ENCODE measurements around the gene NTHL1.
A peak's percentile ranks its signal among the peaks of the same experiment; 100 is the strongest.

NTHL1 gene

DNA sequence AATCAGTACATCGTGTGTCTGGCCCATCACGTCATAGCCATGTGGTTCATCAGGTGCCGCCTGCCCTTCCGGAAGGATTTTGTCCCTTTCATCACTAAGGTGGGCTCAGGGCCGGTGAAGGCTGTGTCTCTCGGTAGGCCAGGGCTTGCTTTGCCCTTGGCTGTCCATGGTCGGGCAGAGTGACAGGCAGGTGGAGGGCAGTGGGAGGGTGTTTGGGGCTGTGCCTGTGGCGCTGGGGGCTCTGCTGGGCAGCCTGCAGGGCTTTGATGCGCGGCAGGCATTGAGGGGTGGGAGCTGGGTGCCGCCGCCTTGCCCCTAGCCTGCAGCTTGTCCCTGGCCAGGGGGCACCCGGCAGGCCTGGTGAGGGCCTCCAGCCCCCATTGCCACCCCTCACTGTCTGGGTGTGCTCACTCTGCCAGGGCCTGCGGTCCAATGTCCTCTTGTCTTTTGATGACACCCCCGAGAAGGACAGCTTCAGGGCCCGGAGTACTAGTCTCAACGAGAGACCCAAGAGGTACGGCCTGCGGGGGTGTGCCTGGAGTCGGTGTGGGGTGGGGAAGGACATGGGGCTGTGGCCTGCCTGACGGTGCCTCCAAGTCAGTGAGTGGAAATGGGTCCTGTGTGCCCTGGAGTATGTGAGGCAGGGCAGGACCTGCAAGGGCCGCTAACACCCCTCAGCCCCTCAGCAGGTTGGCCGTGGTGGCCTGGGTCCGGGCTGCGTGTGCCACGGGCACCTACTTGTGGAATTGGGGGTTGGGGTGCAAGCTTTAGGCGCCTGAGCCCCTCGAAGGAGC is 28.6 kb upstream of the NTHL1 start:
- H3K36me3 ChIP-seq (ENCODE audit: insufficient read depth, low read length): peaks cover 81% of the 10 kb centered on the region
- ATAC-seq (ENCODE audit: insufficient read depth, low read depth): no peak

DNA sequence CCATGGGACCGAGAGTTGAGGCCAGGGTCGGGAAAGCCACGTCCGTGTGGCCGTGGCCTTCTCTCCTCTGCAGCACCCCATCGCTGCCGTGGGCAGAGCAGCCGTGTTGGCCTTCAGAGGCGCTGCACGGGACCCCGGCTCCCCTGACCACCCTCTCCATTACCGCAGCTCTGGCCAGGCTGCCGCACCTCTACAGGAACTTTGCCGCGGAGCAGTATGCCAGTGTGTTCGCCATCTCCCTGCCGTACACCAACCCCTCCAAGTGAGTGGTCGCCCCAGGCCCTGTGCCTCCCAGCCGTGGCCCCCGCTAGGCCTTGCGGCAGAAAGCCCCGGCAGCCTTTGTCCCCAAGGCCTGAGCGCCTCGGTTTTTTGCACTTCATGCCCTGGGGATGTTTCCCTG is 28.0 kb upstream of the NTHL1 start:
- Histone ChIP-seq H3K9ac (ENCODE audit: low read depth, low read length) (no peak overlapping the region), H3K9me3 (ENCODE audit: insufficient read depth, low read length, severe bottlenecking) (no peaks in the 10 kb centered on the region), H3K27ac (ENCODE audit: low read length) (no peak overlapping the region), H3K79me2 (ENCODE audit: insufficient read depth, low read length) (no peaks in the 10 kb centered on the region), H3K27me3 (ENCODE audit: insufficient read depth, low read length, poor library complexity) (no peaks in the 10 kb centered on the region), H4K20me1 (ENCODE audit: insufficient read depth, low read length) (no peaks in the 10 kb centered on the region; the same call in 1 of the 2 replicates), H3K4me2 (ENCODE audit: insufficient read depth, low read length) (no peak overlapping the region), H3K4me3 (ENCODE audit: low read depth in 1 of 2, low read length in 2 of 2) (no peak overlapping the region), H3K4me1 (ENCODE audit: insufficient read depth, low read length) (no peaks in the 10 kb centered on the region), H3K36me3 (ENCODE audit: insufficient read depth, low read length) (peaks cover 80% of the 10 kb centered on the region), H2AFZ (ENCODE audit: low read depth, low read length) (no peak overlapping the region)
- DNase-seq (no peak), ATAC-seq (ENCODE audit: insufficient read depth, low read depth) (0 out of 3 replicates have a peak, but pooled peaks have one; percentile 22)
- no peak for TF ChIP-seq EZH2 (IDR thresholded peaks at IDR 0.05; ENCODE audit: borderline replicate concordance, low read depth, low read length, severe bottlenecking)
- TF ChIP-seq, protein P1, sequence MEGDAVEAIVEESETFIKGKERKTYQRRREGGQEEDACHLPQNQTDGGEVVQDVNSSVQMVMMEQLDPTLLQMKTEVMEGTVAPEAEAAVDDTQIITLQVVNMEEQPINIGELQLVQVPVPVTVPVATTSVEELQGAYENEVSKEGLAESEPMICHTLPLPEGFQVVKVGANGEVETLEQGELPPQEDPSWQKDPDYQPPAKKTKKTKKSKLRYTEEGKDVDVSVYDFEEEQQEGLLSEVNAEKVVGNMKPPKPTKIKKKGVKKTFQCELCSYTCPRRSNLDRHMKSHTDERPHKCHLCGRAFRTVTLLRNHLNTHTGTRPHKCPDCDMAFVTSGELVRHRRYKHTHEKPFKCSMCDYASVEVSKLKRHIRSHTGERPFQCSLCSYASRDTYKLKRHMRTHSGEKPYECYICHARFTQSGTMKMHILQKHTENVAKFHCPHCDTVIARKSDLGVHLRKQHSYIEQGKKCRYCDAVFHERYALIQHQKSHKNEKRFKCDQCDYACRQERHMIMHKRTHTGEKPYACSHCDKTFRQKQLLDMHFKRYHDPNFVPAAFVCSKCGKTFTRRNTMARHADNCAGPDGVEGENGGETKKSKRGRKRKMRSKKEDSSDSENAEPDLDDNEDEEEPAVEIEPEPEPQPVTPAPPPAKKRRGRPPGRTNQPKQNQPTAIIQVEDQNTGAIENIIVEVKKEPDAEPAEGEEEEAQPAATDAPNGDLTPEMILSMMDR (IDR thresholded peaks at IDR 0.05; ENCODE audit: borderline replicate concordance, extremely low read depth, low read length, poor library complexity, severe bottlenecking): no peak

More for the DNA sequence above, 28.6 kb upstream of the NTHL1 start:
- no peak overlapping the region for H3K4me2 ChIP-seq (ENCODE audit: insufficient read depth, low read length)
- no peaks in the 10 kb centered on the region for H3K4me1 ChIP-seq (ENCODE audit: insufficient read depth, low read length)
- H3K79me2 ChIP-seq (ENCODE audit: insufficient read depth, low read length): no peaks in the 10 kb centered on the region
- no peak overlapping the region for H3K27ac ChIP-seq (ENCODE audit: low read length)
- H3K9me3 ChIP-seq (ENCODE audit: insufficient read depth, low read length, severe bottlenecking): no peaks in the 10 kb centered on the region
- TF ChIP-seq, protein P1 (IDR thresholded peaks at IDR 0.05; ENCODE audit: borderline replicate concordance, extremely low read depth, low read length, poor library complexity, severe bottlenecking): no peak
- TF ChIP-seq EZH2 (IDR thresholded peaks at IDR 0.05; ENCODE audit: borderline replicate concordance, low read depth, low read length, severe bottlenecking): no peak
- H3K27me3 ChIP-seq (ENCODE audit: insufficient read depth, low read length, poor library complexity): no peaks in the 10 kb centered on the region
- no peak overlapping the region for H3K9ac ChIP-seq (ENCODE audit: low read depth, low read length)
- no peak overlapping the region for H2AFZ ChIP-seq (ENCODE audit: low read depth, low read length)
- H4K20me1 ChIP-seq (ENCODE audit: insufficient read depth, low read length): no peaks in the 10 kb centered on the region; the same call in 1 of the 2 replicates
- no peak overlapping the region for H3K4me3 ChIP-seq (ENCODE audit: low read depth in 1 of 2, low read length in 2 of 2)
- no peak for DNase-seq

DNA sequence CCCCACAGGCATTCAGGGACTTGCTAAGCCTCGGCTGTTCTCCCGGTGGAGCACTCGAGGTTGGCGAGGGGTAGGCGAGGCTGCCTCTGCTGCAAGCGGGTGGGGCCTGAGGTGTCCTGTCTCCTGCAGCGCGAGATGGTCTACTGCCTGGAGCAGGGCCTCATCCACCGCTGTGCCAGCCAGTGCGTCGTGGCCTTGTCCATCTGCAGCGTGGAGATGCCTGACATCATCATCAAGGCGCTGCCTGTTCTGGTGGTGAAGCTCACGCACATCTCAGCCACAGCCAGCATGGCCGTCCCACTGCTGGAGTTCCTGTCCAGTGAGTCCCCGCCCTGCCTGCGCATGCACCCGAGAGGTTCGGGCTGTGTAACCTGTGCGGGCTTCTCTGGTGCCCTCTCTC is 26.4 kb upstream of the NTHL1 start:
- Histone ChIP-seq H4K20me1 (ENCODE audit: insufficient read depth, low read length) (no peaks in the 10 kb centered on the region; the same call in 1 of the 2 replicates), H3K27me3 (ENCODE audit: insufficient read depth, low read length, poor library complexity) (no peaks in the 10 kb centered on the region), H3K4me3 (ENCODE audit: low read depth in 1 of 2, low read length in 2 of 2) (no peak overlapping the region), H3K79me2 (ENCODE audit: insufficient read depth, low read length) (no peaks in the 10 kb centered on the region), H3K36me3 (ENCODE audit: insufficient read depth, low read length) (peaks cover 77% of the 10 kb centered on the region), H3K4me2 (ENCODE audit: insufficient read depth, low read length) (no peak overlapping the region), H3K9ac (ENCODE audit: low read depth, low read length) (no peak overlapping the region), H3K9me3 (ENCODE audit: insufficient read depth, low read length, severe bottlenecking) (no peaks in the 10 kb centered on the region), H3K27ac (ENCODE audit: low read length) (no peak overlapping the region), H2AFZ (ENCODE audit: low read depth, low read length) (no peak overlapping the region), H3K4me1 (ENCODE audit: insufficient read depth, low read length) (no peaks in the 10 kb centered on the region)
- TF ChIP-seq EZH2 (IDR thresholded peaks at IDR 0.05; ENCODE audit: borderline replicate concordance, low read depth, low read length, severe bottlenecking): no peak
- TF ChIP-seq, protein P1 (IDR thresholded peaks at IDR 0.05; ENCODE audit: borderline replicate concordance, extremely low read depth, low read length, poor library complexity, severe bottlenecking): no peak
- DNase-seq (no peak), ATAC-seq (ENCODE audit: insufficient read depth, low read depth) (no peak)

All from DND-41 (cell line).